Gastroesophageal sphincter (tissue), 4 donors: ENCODE measurements around the gene TGFB1. TPM values are rescaled to one million over a fixed set of nuclear protein-coding genes. Genes with fewer than 3 reads are reported as not detected.
"Not testable (repeated sequence)": the region's sequence is repeated elsewhere in the genome, so short reads cannot be mapped to it uniquely, and the experiment has no call there.

ENCODE experiments used
- ATAC-seq: fragments of 150-250 bp; one replicate; pipeline ENCODE4 v1.9.1; 2016; ENCODE audit warnings: mild to moderate bottlenecking, moderate library complexity
- H3K27ac ChIP-seq, 4 donors: fragments of 200-600 bp; sonication (generic) in 3 of 4; 1 replicate in 3 of 4; 2 replicates in 1 of 4; pipeline ENCODE4 v1.5.1; 2016 to 2019
- H3K27me3 ChIP-seq: fragments of 200-600 bp; sonication (generic); one replicate; pipeline ENCODE4 v1.5.1; 2019
- H3K36me3 ChIP-seq, 2 donors: fragments of 200-600 bp; sonication (generic); one replicate each; pipeline ENCODE4 v1.5.1; 2019; ENCODE audit warnings: control low read depth in 1 of 2
- H3K4me1 ChIP-seq, 3 donors: fragments of 200-600 bp; sonication (generic); 1 replicate in 2 of 3; 2 replicates in 1 of 3; pipeline ENCODE4 v1.5.1; 2016 to 2019; ENCODE audit warnings: control low read depth in 2 of 3
- H3K4me3 ChIP-seq, 2 donors: fragments of 200-600 bp; sonication (generic); one replicate each; pipeline ENCODE4 v1.5.1; 2019; ENCODE audit warnings: mild to moderate bottlenecking in 1 of 2, moderate library complexity in 1 of 2
- H3K9me3 ChIP-seq, 3 donors: fragments of 200-600 bp; sonication (generic); one replicate each; pipeline ENCODE4 v1.5.1; 2017 to 2019; ENCODE audit warnings: control low read depth in 2 of 3
- EP300 ChIP-seq: sonication (generic); formaldehyde crosslinking; IDR thresholded peaks from one replicate; pipeline ENCODE4 v1.6.1; 2017; ENCODE audit warnings: antibody characterized with exemption, mild to moderate bottlenecking
- POLR2A ChIP-seq, 2 donors: fragments of 450-650 bp; IDR thresholded peaks; one replicate each; pipeline ENCODE4 v1.6.1; 2017; ENCODE audit warnings: antibody characterized with exemption in 2 of 2, mild to moderate bottlenecking in 2 of 2, moderate library complexity in 1 of 2
- POLR2AphosphoS5 ChIP-seq: sonication (generic); formaldehyde crosslinking; IDR thresholded peaks from one replicate; pipeline ENCODE4 v1.6.1; 2017; ENCODE audit warnings: antibody characterized with exemption
- WGBS, 2 donors: methylation state at CpG; one replicate each; pipeline ENCODE4 v1.1.5; 2018; ENCODE audit warnings: low coverage in 1 of 2; 5-methylcytosine and 5-hydroxymethylcytosine counted together
- total RNA-seq, 4 donors: library from RNA; depleted of rRNA; stranded (reverse); fragments of >200 nt; gene quantifications; one replicate each; pipeline ENCODE4 v1.1.0, GENCODE V29; 2016
- TF ChIP-seq, protein P1 (sequence below), 4 experiments: fragments of 200-600 bp in 2 of 4; fragments of 450-650 bp in 2 of 4; sonication (generic) in 1 of 4; IDR thresholded peaks; one replicate each; pipeline ENCODE4 v1.5.1; 2017 to 2019; ENCODE audit warnings: antibody characterized with exemption in 4 of 4, mild to moderate bottlenecking in 2 of 4, moderate library complexity in 2 of 4

Gene TGFB1
- total RNA-seq, 4 donors from 2014 or later: 12.9 to 39.3 (median 22.1) TPM

DNA sequence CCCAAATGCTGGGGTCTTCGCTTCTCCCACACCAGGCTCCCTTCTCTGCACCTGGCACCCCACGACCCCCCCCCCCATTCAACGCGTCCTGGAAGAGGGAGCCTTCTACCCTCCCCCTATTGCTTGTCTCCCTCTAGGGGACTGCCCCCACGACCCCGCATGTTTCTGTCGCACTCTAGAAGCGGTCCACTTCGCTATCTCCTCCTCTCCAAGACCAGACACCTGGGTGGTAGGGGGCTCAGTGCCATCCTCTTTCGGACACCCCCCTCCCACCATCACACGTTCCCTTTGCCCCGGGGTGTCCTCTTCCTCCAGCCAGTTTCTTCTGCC, 1.5 kb downstream of the TGFB1 start:
- TF ChIP-seq EP300: no peak
- TF ChIP-seq, protein P1, sequence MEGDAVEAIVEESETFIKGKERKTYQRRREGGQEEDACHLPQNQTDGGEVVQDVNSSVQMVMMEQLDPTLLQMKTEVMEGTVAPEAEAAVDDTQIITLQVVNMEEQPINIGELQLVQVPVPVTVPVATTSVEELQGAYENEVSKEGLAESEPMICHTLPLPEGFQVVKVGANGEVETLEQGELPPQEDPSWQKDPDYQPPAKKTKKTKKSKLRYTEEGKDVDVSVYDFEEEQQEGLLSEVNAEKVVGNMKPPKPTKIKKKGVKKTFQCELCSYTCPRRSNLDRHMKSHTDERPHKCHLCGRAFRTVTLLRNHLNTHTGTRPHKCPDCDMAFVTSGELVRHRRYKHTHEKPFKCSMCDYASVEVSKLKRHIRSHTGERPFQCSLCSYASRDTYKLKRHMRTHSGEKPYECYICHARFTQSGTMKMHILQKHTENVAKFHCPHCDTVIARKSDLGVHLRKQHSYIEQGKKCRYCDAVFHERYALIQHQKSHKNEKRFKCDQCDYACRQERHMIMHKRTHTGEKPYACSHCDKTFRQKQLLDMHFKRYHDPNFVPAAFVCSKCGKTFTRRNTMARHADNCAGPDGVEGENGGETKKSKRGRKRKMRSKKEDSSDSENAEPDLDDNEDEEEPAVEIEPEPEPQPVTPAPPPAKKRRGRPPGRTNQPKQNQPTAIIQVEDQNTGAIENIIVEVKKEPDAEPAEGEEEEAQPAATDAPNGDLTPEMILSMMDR (IDR thresholded peaks at IDR 0.05): no peak
- no peak for TF ChIP-seq POLR2A (IDR thresholded peaks at IDR 0.05)
- TF ChIP-seq POLR2AphosphoS5: no peak
- 0 to 1% methylated on average over 8 to 11 of the region's 12 CpGs for WGBS, 2 donors
- ATAC-seq: no peak
- H3K27me3 ChIP-seq: no peaks in the 10 kb centered on the region
- H3K4me3 ChIP-seq: peak overlapping the region; percentile 75 to 92
- no peaks in the 10 kb centered on the region for H3K9me3 ChIP-seq
- peaks cover 0 to 13% of the 10 kb centered on the region in 2 donors for H3K36me3 ChIP-seq
- H3K4me1 ChIP-seq: peaks cover 0 to 63% (median 6%) of the 10 kb centered on the region in 3 donors
- peak overlapping the region in 3 of 4 donors; percentile 89 to 90 (median 89) for H3K27ac ChIP-seq

DNA sequence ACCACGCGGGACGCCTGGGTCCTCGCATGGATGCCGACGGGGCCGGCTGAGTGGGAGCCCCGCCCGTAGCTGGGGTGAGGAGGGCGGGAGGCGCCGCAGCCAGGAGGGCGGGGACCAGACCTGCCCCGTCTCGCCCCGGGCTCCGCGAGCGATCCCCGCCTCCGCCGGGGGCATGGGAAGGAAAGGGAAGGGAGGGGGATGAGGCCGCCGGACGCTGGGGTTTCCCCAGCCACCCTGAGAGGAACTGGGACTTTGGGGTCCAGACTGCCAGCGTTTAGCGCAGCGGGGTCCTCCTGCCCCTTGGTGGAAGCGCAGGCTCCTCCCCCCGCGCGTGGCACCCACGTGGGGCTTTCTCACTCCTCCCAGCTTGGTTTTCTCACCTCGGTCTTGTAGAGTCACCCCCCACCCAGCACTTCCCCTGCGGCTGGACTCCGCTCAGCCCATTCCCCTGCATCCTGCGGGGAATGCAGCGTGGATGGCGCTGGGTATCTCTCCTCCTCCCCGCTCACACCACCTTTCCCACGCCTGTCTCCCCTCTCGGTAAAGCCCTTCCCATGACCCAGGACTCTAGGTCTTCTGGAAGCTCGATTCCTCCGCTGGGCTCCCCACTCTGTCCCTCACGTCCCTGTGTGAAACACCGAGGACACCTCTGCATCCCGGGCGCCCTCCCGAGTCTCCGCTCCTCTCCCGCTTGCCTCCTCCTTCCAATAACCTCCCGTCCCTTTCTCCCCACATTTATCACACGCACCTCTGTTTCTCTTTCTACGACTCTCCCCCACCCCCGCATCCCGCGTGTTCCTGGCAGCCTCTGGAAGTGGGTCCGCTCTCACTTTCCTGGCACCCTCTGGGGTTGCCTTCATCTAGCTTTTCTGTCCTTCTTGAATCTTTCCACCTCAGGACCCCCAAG, 2.1 kb downstream of the TGFB1 start:
- TF ChIP-seq, protein P1 (IDR thresholded peaks at IDR 0.05): no peak
- TF ChIP-seq POLR2AphosphoS5 (peak; percentile 14), POLR2A (IDR thresholded peaks at IDR 0.05) (peak in 1 of 2 donors; percentile 7), EP300 (no peak)
- H3K27ac ChIP-seq: peak overlapping the region in 3 of 4 donors; percentile 89 to 90 (median 89)
- peak overlapping the region; percentile 75 to 92 for H3K4me3 ChIP-seq
- ATAC-seq: peak; percentile 54
- H3K9me3 ChIP-seq: no peaks in the 10 kb centered on the region
- peaks cover 0 to 63% (median 6%) of the 10 kb centered on the region in 3 donors for H3K4me1 ChIP-seq
- 0 to 2% methylated on average over 8 to 23 of the region's 58 CpGs for WGBS, 2 donors
- peaks cover 0 to 19% of the 10 kb centered on the region in 2 donors for H3K36me3 ChIP-seq
- H3K27me3 ChIP-seq: no peaks in the 10 kb centered on the region

DNA sequence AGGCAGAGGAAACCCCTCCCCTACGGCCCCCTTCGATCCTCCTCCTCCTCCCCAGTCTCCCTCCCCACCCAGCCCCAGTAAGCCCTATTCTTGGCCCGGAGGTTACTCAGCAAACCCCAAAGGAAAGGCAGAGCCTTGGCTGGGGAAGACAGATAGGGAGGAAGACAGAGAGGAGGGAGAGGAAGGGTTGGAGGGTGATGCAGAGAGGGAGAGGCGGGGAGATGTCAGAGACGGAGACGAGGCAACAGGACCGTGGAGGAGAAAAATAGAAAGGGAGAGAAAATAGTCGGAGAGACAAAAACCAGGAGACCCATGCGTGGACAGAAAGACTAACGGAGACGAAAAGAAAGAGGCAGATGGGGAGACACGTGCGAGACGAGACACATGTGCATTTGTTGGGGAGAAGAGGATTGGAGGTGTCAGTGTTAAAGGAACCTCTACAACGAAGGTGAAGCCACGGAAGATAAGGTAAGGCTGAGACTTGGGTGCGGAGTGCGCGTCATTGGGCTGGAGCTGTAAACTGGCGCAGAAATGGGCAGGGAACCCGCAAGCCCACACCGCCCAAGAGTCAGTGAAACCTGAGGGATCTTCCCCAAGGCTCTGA, 2.9 kb downstream of the TGFB1 start:
- Histone ChIP-seq H3K4me3 (peak overlapping the region; percentile 75 to 92), H3K36me3 (peaks cover 0 to 27% of the 10 kb centered on the region in 2 donors), H3K27ac (peak overlapping the region in 3 of 4 donors; percentile 89 to 90 (median 89)), H3K4me1 (peaks cover 0 to 62% (median 6%) of the 10 kb centered on the region in 3 donors), H3K27me3 (no peaks in the 10 kb centered on the region), H3K9me3 (no peaks in the 10 kb centered on the region)
- ATAC-seq: no peak
- TF ChIP-seq EP300: no peak
- no peak for TF ChIP-seq POLR2AphosphoS5
- TF ChIP-seq, protein P1 (IDR thresholded peaks at IDR 0.05): no peak
- no peak for TF ChIP-seq POLR2A (IDR thresholded peaks at IDR 0.05)
- 0 to 2% methylated on average over 8 to 19 of the region's 22 CpGs for WGBS, 2 donors

DNA sequence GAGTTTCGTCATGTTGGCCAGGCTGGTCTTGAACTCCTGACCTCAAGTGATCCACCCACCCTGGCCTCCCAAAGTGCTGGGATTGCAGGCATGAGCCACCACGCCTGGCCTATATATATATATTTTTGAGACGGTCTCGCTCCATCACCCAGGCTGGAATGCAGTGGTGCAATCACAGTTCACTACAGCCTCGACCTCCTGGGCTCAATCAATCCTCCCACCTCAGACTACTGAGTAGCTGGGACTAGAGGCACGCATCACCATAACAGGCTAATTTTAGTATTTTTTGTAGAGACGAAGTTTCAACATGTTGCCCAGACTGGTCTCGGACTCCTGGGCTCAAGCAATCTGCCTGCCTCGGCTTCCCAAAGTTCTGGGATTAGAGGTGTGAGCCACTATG, 6.8 kb downstream of the TGFB1 start:
- H3K27ac ChIP-seq, H3K9me3 ChIP-seq, H3K27me3 ChIP-seq, ATAC-seq, H3K4me3 ChIP-seq: not testable (repeated sequence)
- Histone ChIP-seq H3K36me3 (peaks cover 0 to 64% of the 10 kb centered on the region in 2 donors), H3K4me1 (peaks cover 0 to 31% (median 6%) of the 10 kb centered on the region in 3 donors)
- 87 to 90% methylated on average over 7 to 9 of the region's 9 CpGs for WGBS, 2 donors

DNA sequence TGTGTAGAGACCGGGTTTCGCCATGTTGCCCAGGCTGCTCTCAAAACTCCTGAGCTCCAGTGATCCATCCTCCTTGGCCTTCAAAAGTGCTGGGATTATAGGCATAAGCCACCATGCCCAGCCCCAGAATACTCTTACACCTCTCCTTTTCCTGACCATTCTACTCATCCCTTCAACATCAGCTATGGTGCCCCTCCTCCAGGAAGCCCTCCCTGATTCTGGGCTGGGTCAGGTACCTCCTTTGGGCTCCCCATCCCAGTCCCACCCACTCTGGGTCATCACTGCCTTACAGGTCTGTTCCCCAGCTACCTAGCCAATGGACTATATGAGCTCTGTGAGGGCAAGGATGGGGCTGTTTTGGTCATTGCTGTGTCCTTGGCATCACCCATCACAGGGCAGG, 9.6 kb downstream of the TGFB1 start:
- H3K4me3 ChIP-seq: no peak overlapping the region
- peaks cover 0 to 90% of the 10 kb centered on the region in 2 donors for H3K36me3 ChIP-seq
- H3K27ac ChIP-seq: no peak overlapping the region
- H3K27me3 ChIP-seq: no peaks in the 10 kb centered on the region
- H3K9me3 ChIP-seq: no peaks in the 10 kb centered on the region
- H3K4me1 ChIP-seq: peaks cover 0 to 4% (median 0%) of the 10 kb centered on the region in 3 donors
- WGBS, 2 donors: 94% methylated on average over 2 of the region's 2 CpGs; no CpG with 5 or more reads in 1 of the 2 donors
- ATAC-seq: no peak
- TF ChIP-seq POLR2A (IDR thresholded peaks at IDR 0.05): no peak
